MCF 10A (cell line): ENCODE data around the gene TKTL1. TPM values are rescaled to one million over a fixed set of nuclear protein-coding genes. Genes with fewer than 3 reads are reported as not detected.
A peak's percentile ranks its signal among the peaks of the same experiment; 100 is the strongest.
"Not testable (repeated sequence)": the region's sequence is repeated elsewhere in the genome, so short reads cannot be mapped to it uniquely, and the experiment has no call there.

Source experiments
- BruUV-seq: library from RNA; stranded (reverse); fragments of 400-500 nt; replicated peaks from 2 replicates; lab custom pipeline; 2021; lab: Mats Ljungman, UMichigan
- CTCF ChIA-PET: fragments of 300-600 bp; sonication (Branson Sonifier 250); formaldehyde crosslinking; extraction: SDS; loops from one replicate; lab custom pipeline; 2021; ENCODE audit warnings: antibody characterized with exemption, inconsistent platforms; lab: Yijun Ruan, JAX
- POLR2A ChIA-PET: fragments of 300-600, 350-650 bp; sonication (Branson Sonifier 250); formaldehyde crosslinking; extraction: SDS; loops from one replicate; lab custom pipeline; 2020; ENCODE audit warnings: antibody characterized with exemption, inconsistent platforms; lab: Yijun Ruan, JAX
- DNase-seq: peaks from one replicate; pipeline ENCODE4 v3.0.0-alpha.2; 2018; ENCODE audit not compliant: unreplicated experiment
- H3K27ac Mint-ChIP-seq: one replicate; pipeline ENCODE4 v1.8.0; 2022; ENCODE audit warnings: mild to moderate bottlenecking, low read depth, mixed read lengths; ENCODE audit not compliant: unreplicated experiment
- H3K27me3 Mint-ChIP-seq: one replicate; pipeline ENCODE4 v1.8.0; 2022; ENCODE audit warnings: mixed read lengths; ENCODE audit not compliant: insufficient read depth, unreplicated experiment
- H3K36me3 Mint-ChIP-seq: one replicate; pipeline ENCODE4 v1.8.0; 2022; ENCODE audit warnings: mild to moderate bottlenecking, moderate library complexity, mixed read lengths; ENCODE audit not compliant: insufficient read depth, unreplicated experiment
- H3K4me1 Mint-ChIP-seq: one replicate; pipeline ENCODE4 v1.8.0; 2022; ENCODE audit warnings: mixed read lengths; ENCODE audit not compliant: insufficient read depth, unreplicated experiment
- H3K4me3 Mint-ChIP-seq: one replicate; pipeline ENCODE4 v1.8.0; 2022; ENCODE audit warnings: mild to moderate bottlenecking, moderate library complexity, mixed read lengths; ENCODE audit not compliant: unreplicated experiment
- H3K9me3 Mint-ChIP-seq: one replicate; pipeline ENCODE4 v1.8.0; 2022; ENCODE audit warnings: mixed read lengths; ENCODE audit not compliant: unreplicated experiment
- intact Hi-C: fragments of 100-400 bp; cut with micrococcal nuclease; formaldehyde crosslinking; loops from 2 replicates; pipeline ENCODE4 v1.14.1; 2022
- total RNA-seq: library from RNA; stranded (reverse); gene quantifications from 2 replicates; pipeline ENCODE4 v1.2.3, GENCODE V29; 2022
- TF ChIP-seq, protein P1 (sequence below): fragments of 200-600 bp; IDR thresholded peaks from one replicate; pipeline ENCODE4 v1.8.0; 2022; ENCODE audit warnings: antibody characterized with exemption, mild to moderate bottlenecking; ENCODE audit not compliant: unreplicated experiment

Gene TKTL1
- total RNA-seq, 1 experiment from 2014 or later, result not detected

DNA sequence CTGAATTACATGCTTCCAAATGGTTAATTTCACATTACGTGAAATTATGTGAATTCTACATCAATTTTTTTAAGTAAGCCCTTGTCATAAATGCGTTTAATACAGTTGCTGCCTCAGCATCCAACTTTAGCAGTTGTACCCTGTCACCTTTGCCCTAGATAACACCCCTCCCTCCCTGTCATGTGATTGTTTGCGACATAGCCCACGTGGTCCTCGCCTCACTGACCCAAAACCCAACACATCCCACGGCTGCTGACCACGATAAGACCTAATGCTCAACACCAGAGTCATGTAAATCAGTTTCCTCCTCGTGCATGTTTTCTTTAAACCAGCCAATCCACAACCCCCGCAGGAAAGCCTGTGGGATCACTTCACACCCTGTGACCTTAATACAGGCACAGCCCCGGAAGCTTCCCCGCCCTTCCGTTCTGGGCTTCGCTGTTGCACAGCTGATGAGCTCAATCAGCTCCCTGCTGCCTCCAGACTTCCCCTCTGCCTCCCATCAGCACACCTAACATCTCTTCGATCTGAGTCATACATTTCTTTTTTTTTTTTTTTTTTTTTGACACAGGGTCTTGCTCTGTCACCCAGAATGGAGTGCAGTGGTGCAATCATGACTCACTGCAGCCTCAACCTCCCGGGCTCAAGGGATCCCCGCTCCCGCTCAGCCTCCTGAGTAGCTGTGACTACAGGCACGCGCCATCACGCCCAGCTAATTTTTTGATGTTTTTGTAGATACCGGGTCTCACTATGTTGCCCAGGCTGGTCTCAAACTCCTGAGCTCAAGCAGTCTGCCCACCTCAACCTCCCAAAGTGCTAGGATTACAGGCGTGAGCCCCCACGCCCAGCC is 10.9 kb upstream of the TKTL1 start:
- POLR2A ChIA-PET, result not testable (repeated sequence)

DNA sequence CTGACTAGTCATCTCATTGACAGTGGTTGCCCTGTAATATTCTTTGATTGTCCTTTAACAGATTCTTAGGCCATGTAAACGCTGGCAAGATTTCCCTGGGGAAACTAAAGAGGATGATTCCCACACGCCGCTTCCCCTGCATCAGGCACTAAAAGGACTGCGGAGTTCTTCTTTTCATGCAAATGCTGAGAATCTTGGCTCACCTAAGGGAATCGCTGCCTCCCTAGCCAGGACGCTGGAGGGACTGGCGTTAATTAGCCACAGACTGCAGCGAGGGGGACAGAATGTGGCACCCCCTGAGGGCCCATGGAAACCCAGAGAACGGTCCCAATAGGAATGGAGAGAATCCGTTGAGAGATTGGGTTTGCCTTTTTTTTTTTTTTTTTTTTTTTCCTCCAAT is 9.2 kb upstream of the TKTL1 start:
- CTCF ChIA-PET, BruUV-seq, H3K9me3 Mint-ChIP-seq, intact Hi-C loops, H3K4me1 Mint-ChIP-seq, POLR2A ChIA-PET, H3K36me3 Mint-ChIP-seq, DNase-seq, H3K27ac Mint-ChIP-seq, H3K27me3 Mint-ChIP-seq, H3K4me3 Mint-ChIP-seq: not testable (repeated sequence)

More for the DNA sequence above, 10.9 kb upstream of the TKTL1 start:
- H3K36me3 Mint-ChIP-seq, DNase-seq, BruUV-seq, H3K27ac Mint-ChIP-seq, H3K4me1 Mint-ChIP-seq, CTCF ChIA-PET, H3K9me3 Mint-ChIP-seq, H3K4me3 Mint-ChIP-seq, intact Hi-C loops, H3K27me3 Mint-ChIP-seq: not testable (repeated sequence)

DNA sequence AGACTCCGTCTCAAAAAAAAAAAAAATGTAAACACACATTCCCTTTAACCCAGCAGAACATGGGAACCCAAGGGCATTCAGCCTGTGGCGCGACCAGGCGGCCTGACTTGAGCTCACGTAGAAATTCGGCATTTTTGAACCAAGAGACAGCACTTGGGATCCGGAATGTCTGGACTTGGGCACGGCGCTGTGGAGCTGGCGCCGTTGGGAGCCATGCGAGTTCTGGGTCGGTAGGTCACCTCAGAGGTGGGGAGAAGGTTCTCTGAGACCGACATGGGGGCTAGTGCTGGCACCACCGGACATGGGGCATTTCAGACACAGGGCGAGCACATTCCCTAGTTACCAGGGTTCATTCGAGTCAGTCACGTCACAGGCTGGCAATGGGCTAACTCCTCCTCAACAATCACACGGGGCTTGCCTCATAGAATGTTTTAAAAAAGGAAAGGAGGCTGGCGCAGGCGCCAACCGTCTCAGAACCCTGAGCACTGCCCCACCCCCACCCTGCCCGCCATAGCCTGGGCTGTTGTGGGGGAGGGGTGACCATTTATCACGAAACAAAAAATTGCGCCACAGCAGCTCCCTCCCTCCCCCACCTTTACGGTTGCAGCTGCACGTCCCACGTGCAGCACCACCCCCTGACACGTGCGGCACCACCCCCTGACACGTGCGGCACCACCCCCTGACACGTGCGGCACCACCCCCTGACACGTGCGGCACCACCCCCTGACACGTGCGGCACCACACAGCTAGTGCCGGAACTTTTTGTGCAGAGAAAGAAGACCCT is 612 bp upstream of the TKTL1 start, which contains the start of gene TEX28:
TSS of gene TEX28 (minus strand) at position 334 of the 784 bp plus-strand sequence. CDS start 3,007 bp downstream, outside the sequence.
- H3K4me3 Mint-ChIP-seq, result no peak within 1 kb of the TSS
- TF ChIP-seq, protein P1, sequence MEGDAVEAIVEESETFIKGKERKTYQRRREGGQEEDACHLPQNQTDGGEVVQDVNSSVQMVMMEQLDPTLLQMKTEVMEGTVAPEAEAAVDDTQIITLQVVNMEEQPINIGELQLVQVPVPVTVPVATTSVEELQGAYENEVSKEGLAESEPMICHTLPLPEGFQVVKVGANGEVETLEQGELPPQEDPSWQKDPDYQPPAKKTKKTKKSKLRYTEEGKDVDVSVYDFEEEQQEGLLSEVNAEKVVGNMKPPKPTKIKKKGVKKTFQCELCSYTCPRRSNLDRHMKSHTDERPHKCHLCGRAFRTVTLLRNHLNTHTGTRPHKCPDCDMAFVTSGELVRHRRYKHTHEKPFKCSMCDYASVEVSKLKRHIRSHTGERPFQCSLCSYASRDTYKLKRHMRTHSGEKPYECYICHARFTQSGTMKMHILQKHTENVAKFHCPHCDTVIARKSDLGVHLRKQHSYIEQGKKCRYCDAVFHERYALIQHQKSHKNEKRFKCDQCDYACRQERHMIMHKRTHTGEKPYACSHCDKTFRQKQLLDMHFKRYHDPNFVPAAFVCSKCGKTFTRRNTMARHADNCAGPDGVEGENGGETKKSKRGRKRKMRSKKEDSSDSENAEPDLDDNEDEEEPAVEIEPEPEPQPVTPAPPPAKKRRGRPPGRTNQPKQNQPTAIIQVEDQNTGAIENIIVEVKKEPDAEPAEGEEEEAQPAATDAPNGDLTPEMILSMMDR, result no peak
- CTCF ChIA-PET, result interaction anchor here (0.5 to 0.6 kb wide), 2 partner anchors 148 to 232 kb away, joined by 3 to 4 read pairs; no protein-coding TSS in a partner anchor

DNA sequence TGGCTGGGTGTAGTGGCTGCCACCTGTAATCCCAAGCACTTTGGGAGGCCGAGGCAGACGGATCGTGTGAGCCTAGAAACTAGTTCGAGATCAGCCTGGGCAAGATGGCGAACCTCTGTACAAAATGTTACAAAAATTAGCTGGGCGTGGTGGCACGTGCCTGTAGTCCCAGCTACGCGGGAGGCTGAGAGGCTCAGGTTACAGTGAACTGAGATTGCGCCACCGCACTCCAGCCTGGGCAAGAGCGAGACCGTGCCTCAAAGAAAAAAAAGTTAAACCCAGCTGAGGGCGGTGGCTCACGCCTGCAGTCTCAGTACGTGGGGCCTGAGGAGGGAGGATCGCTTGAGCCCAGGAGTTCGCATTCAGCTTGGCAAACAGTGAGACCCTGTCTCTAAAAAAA is 1.1 kb downstream of the TKTL1 start:
- BruUV-seq, result no TSS peak
- no peaks in the 10 kb centered on the region for H3K36me3 Mint-ChIP-seq
- no peak overlapping the region for H3K27ac Mint-ChIP-seq

More for the DNA sequence above, 612 bp upstream of the TKTL1 start, which contains the start of gene TEX28:
- no TSS peak for BruUV-seq
- H3K27me3 Mint-ChIP-seq, result peaks cover 11% of the 10 kb centered on the region
- H3K4me1 Mint-ChIP-seq, result no peaks in the 10 kb centered on the region
- no peaks in the 10 kb centered on the region for H3K36me3 Mint-ChIP-seq
- intact Hi-C loops, result no loop called here
- no peak for DNase-seq
- POLR2A ChIA-PET, result no interaction called here
- no peaks in the 10 kb centered on the region for H3K9me3 Mint-ChIP-seq
- H3K27ac Mint-ChIP-seq, result no peak within 1 kb of the TSS

More for the DNA sequence above, 1.1 kb downstream of the TKTL1 start:
- no peaks in the 10 kb centered on the region for H3K9me3 Mint-ChIP-seq
- POLR2A ChIA-PET, result interaction anchor here (0.9 kb wide), 1 partner anchor 17 kb away, joined by 3 read pairs; no protein-coding TSS in a partner anchor
- TF ChIP-seq, protein P1, result no peak
- CTCF ChIA-PET, result no interaction called here
- DNase-seq, result peak; percentile 9
- no peaks in the 10 kb centered on the region for H3K4me1 Mint-ChIP-seq
- H3K27me3 Mint-ChIP-seq, result peaks cover 21% of the 10 kb centered on the region
- intact Hi-C loops, result no loop called here
- H3K4me3 Mint-ChIP-seq, result no peak overlapping the region
